Spleen (tissue), 7 donors: ENCODE measurements around the gene BCHE.

Experiments used
- POLR2A ChIP-seq, 3 donors: fragments of 450-650 bp; IDR thresholded peaks; one replicate each; pipeline ENCODE4 v1.5.1; 2017; ENCODE audit warnings: antibody characterized with exemption in 3 of 3, mild to moderate bottlenecking in 1 of 3
- POLR2AphosphoS5 ChIP-seq, 3 donors: sonication (generic); formaldehyde crosslinking; IDR thresholded peaks; one replicate each; pipeline ENCODE4 v1.5.1; 2017; ENCODE audit warnings: antibody characterized with exemption in 3 of 3
- TF ChIP-seq, protein P1 (sequence below), 11 experiments: fragments of 200-600 bp in 7 of 11; fragments of 450-650 bp in 4 of 11; sonication (generic) in 4 of 11; IDR thresholded peaks in 8 of 11; conservative IDR thresholded peaks in 3 of 11; 1 replicate in 7 of 11; 2 replicates in 4 of 11; pipeline versions ENCODE4 v1.4.0 to v1.8.0; 2016 to 2021; ENCODE audit warnings: antibody characterized with exemption in 11 of 11, inconsistent platforms in 4 of 11, mild to moderate bottlenecking in 1 of 11
- donor health status: DM: no; HTN: no; CAD: no; lungs with moderate emphysema.
- donor health status: DM: no; HTN: no; CAD: no.
- donor health status: DM: no; HTN: no; CAD: no.

DNA sequence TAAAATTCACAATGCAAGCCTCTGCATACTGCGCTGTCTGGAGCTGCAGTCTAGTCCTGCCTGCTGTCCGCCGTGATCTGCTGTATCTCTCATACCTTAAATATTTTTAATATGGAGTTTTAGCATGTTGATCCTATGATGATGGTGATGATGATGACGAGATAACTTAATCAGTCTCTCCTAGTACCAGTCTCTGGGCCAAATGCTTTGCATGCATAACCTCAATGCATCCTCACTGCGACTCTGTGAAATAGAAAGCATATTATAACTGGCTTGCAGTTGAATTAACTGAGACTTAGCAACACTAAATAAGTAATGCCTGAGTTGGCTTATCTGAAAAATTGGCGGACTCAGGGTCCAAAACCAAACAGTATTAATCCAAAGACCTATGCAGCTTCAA lies 38.4 kb upstream of the BCHE start:
- TF ChIP-seq, protein P1, sequence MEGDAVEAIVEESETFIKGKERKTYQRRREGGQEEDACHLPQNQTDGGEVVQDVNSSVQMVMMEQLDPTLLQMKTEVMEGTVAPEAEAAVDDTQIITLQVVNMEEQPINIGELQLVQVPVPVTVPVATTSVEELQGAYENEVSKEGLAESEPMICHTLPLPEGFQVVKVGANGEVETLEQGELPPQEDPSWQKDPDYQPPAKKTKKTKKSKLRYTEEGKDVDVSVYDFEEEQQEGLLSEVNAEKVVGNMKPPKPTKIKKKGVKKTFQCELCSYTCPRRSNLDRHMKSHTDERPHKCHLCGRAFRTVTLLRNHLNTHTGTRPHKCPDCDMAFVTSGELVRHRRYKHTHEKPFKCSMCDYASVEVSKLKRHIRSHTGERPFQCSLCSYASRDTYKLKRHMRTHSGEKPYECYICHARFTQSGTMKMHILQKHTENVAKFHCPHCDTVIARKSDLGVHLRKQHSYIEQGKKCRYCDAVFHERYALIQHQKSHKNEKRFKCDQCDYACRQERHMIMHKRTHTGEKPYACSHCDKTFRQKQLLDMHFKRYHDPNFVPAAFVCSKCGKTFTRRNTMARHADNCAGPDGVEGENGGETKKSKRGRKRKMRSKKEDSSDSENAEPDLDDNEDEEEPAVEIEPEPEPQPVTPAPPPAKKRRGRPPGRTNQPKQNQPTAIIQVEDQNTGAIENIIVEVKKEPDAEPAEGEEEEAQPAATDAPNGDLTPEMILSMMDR (IDR thresholded peaks at IDR 0.05 in 8 of 11, conservative IDR thresholded peaks at IDR 0.05 in 3 of 11), result no peak
- TF ChIP-seq POLR2A (IDR thresholded peaks at IDR 0.05) (no peak), POLR2AphosphoS5 (IDR thresholded peaks at IDR 0.05) (no peak)
